Stimulated activated CD8-positive, alpha-beta memory T cell treated with anti-CD3 and anti-CD28 coated beads, Interleukin-4, amount 100 ng/mL, for 1 hour (primary cell): ENCODE measurements around the gene SHPK.

Experiments used
- DNase-seq, 2 donors: peaks; one replicate each; pipeline ENCODE4 v3.0.0-alpha.2; 2020; ENCODE audit warnings: low read depth in 2 of 2, low spot score in 1 of 2

SHPK gene

GRCh38 chr17:3635474-3636153 lies 436 bp downstream of the SHPK start:
- DNase-seq: no peak

GRCh38 chr17:3632287-3632686 lies 3.8 kb downstream of the SHPK start:
- DNase-seq: no peak

- DNase-seq: no peak
Measured at GRCh38 chr17:3630781-3631180, 5.3 kb downstream of the SHPK start.

GRCh38 chr17:3627769-3628167 lies 8.3 kb downstream of the SHPK start:
- no peak for DNase-seq

GRCh38 chr17:3626831-3627768 lies 8.9 kb downstream of the SHPK start:
- DNase-seq: no peak

- DNase-seq: no peak
Measured at GRCh38 chr17:3622977-3623594, 13.0 kb downstream of the SHPK start.

GRCh38 chr17:3621146-3621720 lies 14.8 kb downstream of the SHPK start:
- no peak for DNase-seq

GRCh38 chr17:3615160-3615870 lies 20.7 kb downstream of the SHPK start:
- no peak for DNase-seq

- DNase-seq: no peak
Measured at GRCh38 chr17:3613124-3613523, 22.9 kb downstream of the SHPK start.

- no peak for DNase-seq
Measured at GRCh38 chr17:3610523-3610922, 25.5 kb downstream of the SHPK start.

- no peak for DNase-seq
Measured at GRCh38 chr17:3609689-3610088, 26.4 kb downstream of the SHPK start.

GRCh38 chr17:3603870-3604259 lies 32.2 kb downstream of the SHPK start:
- DNase-seq: no peak

- no peak for DNase-seq
Measured at GRCh38 chr17:3603119-3603869, 32.8 kb downstream of the SHPK start.

- no peak for DNase-seq
Measured at GRCh38 chr17:3602499-3602898, 33.6 kb downstream of the SHPK start.

- no peak for DNase-seq
Measured at GRCh38 chr17:3600529-3601205, 35.4 kb downstream of the SHPK start.

- no peak for DNase-seq
Measured at GRCh38 chr17:3598078-3598477, 38.0 kb downstream of the SHPK start.

GRCh38 chr17:3596804-3597464 lies 39.1 kb downstream of the SHPK start:
- DNase-seq: no peak

- DNase-seq: no peak
Measured at GRCh38 chr17:3594976-3595375, 41.1 kb downstream of the SHPK start.
